ENCODE results near the gene SDK2.
A peak's percentile ranks its signal among the peaks of the same experiment; 100 is the strongest.

DNA sequence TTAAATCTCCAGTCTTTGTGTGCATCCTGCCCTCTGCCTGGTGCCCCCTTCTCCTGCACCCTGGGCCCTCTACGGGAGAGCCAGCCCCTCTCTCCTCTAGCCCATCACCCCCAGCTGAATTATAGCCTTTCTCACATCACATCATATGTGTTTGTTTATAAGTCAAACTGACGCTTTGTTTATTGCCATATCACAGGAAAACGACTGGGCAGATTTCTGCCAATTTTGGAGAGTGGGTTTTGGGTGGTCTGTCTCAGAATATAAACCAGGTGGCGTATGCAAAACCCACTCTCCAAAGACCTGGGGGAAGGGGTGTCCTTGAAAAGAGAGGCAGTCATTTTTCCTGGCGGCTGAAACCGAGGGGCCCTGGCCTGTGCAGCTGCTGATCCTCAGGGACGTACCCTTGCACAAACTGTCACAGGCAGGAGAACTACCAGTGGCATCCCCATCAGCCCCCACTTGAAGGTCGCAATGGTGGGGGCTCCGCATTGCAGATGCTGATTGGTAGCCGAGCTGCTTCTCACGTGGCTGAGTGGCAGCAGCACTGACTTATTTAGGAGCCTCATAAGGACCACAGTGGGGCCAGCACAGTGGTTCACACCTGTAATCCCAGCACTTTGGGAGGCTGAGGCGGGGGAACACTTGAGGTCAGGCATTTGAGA is 297.6 kb downstream of the SDK2 start:
- TF ChIP-seq CTCF (IDR thresholded peaks at IDR 0.05; ENCODE audit: poor library complexity): peak; percentile 34
- no peak for TF ChIP-seq EZH2 (IDR thresholded peaks at IDR 0.05; ENCODE audit: borderline replicate concordance)
- TF ChIP-seq EZH2phosphoT487 (IDR thresholded peaks at IDR 0.05; ENCODE audit: low read depth, severe bottlenecking, unreplicated experiment): no peak

Data from hepatocyte (in vitro differentiated cells).